Body of pancreas (tissue), 4 donors: ENCODE results near the gene ARRB1. TPM values are rescaled to one million over a fixed set of nuclear protein-coding genes. Genes with fewer than 3 reads are reported as not detected.

Experiments used
- ATAC-seq: fragments of 150-250 bp; one replicate; pipeline ENCODE4 v1.9.1; 2016
- DNase-seq, 4 donors: peaks; one replicate each; pipeline ENCODE4 v3.0.0-alpha.2; 2019
- H3K27ac ChIP-seq, 4 donors: fragments of 200-600 bp; sonication (generic); 1 replicate in 3 of 4; 2 replicates in 1 of 4; pipeline versions ENCODE4 v1.5.1 to v1.6.1; 2016 to 2019; ENCODE audit warnings: mild to moderate bottlenecking in 1 of 4, mixed read lengths in 1 of 4, moderate library complexity in 1 of 4
- H3K27me3 ChIP-seq, 2 donors: fragments of 200-600 bp; sonication (generic); one replicate each; pipeline ENCODE4 v1.6.0; 2016; ENCODE audit warnings: mild to moderate bottlenecking in 1 of 2
- H3K36me3 ChIP-seq, 2 donors: fragments of 200-600 bp; sonication (generic); replicated peaks in 1 of 2; 2 replicates each; pipeline ENCODE4 v1.5.1; 2016; ENCODE audit warnings: low read depth in 2 of 2; ENCODE audit not compliant: insufficient read depth in 1 of 2
- H3K4me1 ChIP-seq: fragments of 200-600 bp; sonication (generic); one replicate; pipeline ENCODE4 v1.6.0; 2016
- H3K4me3 ChIP-seq, 2 donors: fragments of 200-600 bp; sonication (generic); 1 replicate in 1 of 2; 2 replicates in 1 of 2; pipeline ENCODE4 v1.5.1; 2016 to 2019
- H3K9me3 ChIP-seq, 3 donors: fragments of 200-600 bp; sonication (generic); 1 replicate in 2 of 3; 2 replicates in 1 of 3; pipeline ENCODE4 v1.5.1; 2016
- POLR2A ChIP-seq, 3 donors: fragments of 450-650 bp; IDR thresholded peaks; one replicate each; pipeline ENCODE4 v1.6.1; 2016; ENCODE audit warnings: antibody characterized with exemption in 3 of 3, mild to moderate bottlenecking in 2 of 3
- WGBS, 2 donors: methylation state at CpG; one replicate each; pipeline ENCODE4 v1.1.5; 2017; 5-methylcytosine and 5-hydroxymethylcytosine counted together
- intact Hi-C: fragments of 100-400 bp; cut with DNase I; formaldehyde crosslinking; loops from one replicate; pipeline ENCODE4 v1.15.1; 2023
- total RNA-seq, 2 donors: library from RNA; depleted of rRNA; stranded (reverse); fragments of >200 nt; gene quantifications; one replicate each; pipeline ENCODE4 v1.1.0, GENCODE V29; 2016
- TF ChIP-seq, protein P1 (sequence below), 7 experiments: fragments of 450-650 bp in 4 of 7; fragments of 200-600 bp in 3 of 7; sonication (generic) in 3 of 7; IDR thresholded peaks; one replicate each; pipeline ENCODE4 v1.5.1; 2016 to 2019; ENCODE audit warnings: antibody characterized with exemption in 7 of 7

ARRB1 gene
- total RNA-seq, 2 donors from 2014 or later, result 41.0 to 54.1 TPM

DNA sequence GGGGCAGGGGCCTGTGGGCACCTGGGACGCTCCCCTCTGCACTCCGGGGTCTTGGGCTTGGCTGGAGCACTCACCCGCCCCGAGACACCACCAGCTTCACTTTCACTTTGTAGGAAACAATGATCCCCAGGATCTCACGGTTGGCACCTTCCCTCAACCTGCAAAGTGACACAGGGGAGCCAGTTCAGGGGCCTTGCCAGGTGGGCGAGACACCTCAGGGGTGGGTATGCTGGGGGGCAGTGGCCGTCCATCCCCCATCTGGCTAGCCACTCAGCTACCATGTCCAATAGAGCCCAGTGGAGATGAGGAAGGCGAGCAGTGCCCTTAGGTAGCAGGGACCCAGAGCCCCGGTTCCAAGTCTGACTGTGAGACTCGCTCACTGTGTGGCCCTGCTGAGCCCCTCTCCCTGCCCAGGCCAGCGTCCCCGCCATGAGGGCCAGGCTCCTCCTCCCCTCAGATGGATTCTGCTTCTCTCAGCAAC, 78.6 kb downstream of the ARRB1 start:
- intact Hi-C loops, result no loop called here
- peaks cover 0 to 10% of the 10 kb centered on the region in 2 donors for H3K36me3 ChIP-seq
- no peaks in the 10 kb centered on the region for H3K9me3 ChIP-seq
- 92 to 93% methylated on average over 9 to 12 of the region's 12 CpGs for WGBS, 2 donors
- no peak for ATAC-seq
- TF ChIP-seq, protein P1, sequence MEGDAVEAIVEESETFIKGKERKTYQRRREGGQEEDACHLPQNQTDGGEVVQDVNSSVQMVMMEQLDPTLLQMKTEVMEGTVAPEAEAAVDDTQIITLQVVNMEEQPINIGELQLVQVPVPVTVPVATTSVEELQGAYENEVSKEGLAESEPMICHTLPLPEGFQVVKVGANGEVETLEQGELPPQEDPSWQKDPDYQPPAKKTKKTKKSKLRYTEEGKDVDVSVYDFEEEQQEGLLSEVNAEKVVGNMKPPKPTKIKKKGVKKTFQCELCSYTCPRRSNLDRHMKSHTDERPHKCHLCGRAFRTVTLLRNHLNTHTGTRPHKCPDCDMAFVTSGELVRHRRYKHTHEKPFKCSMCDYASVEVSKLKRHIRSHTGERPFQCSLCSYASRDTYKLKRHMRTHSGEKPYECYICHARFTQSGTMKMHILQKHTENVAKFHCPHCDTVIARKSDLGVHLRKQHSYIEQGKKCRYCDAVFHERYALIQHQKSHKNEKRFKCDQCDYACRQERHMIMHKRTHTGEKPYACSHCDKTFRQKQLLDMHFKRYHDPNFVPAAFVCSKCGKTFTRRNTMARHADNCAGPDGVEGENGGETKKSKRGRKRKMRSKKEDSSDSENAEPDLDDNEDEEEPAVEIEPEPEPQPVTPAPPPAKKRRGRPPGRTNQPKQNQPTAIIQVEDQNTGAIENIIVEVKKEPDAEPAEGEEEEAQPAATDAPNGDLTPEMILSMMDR (IDR thresholded peaks at IDR 0.05), result no peak
- TF ChIP-seq POLR2A (IDR thresholded peaks at IDR 0.05), result no peak
- DNase-seq, result no peak
- no peak overlapping the region for H3K27ac ChIP-seq
- no peak overlapping the region for H3K4me3 ChIP-seq
- no peaks in the 10 kb centered on the region for H3K4me1 ChIP-seq
- H3K27me3 ChIP-seq, result no peaks in the 10 kb centered on the region

DNA sequence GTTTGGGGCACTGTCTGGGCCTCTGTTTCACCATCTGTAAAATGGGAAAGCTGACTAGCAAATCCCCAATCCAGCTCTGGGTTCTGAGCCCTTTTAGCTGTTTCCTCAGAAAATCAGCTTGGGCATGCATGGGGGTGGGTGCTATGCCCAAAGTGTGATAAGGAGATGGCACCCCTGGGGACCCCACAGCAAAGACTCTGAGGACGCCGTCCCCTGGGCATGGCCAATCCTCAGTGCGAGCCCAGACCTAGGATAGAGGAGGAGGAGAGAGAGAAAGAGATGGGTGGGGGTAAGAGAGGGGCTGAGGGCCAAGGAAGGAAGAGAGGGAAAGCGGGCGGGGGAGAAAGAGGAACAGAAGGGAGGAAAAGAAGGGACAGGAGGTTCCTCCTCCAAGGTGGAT, 79.1 kb downstream of the ARRB1 start:
- intact Hi-C loops, result no loop called here
- TF ChIP-seq, protein P1 (IDR thresholded peaks at IDR 0.05), result no peak
- no peak for TF ChIP-seq POLR2A (IDR thresholded peaks at IDR 0.05)
- WGBS, 2 donors, result 86 to 95% methylated on average over 5 of the region's 5 CpGs
- no peak for DNase-seq
- no peaks in the 10 kb centered on the region for H3K4me1 ChIP-seq
- H3K9me3 ChIP-seq, result no peaks in the 10 kb centered on the region
- peaks cover 0 to 6% of the 10 kb centered on the region in 2 donors for H3K36me3 ChIP-seq
- no peak for ATAC-seq
- no peak overlapping the region for H3K27ac ChIP-seq
- H3K4me3 ChIP-seq, result no peak overlapping the region
- no peaks in the 10 kb centered on the region for H3K27me3 ChIP-seq

DNA sequence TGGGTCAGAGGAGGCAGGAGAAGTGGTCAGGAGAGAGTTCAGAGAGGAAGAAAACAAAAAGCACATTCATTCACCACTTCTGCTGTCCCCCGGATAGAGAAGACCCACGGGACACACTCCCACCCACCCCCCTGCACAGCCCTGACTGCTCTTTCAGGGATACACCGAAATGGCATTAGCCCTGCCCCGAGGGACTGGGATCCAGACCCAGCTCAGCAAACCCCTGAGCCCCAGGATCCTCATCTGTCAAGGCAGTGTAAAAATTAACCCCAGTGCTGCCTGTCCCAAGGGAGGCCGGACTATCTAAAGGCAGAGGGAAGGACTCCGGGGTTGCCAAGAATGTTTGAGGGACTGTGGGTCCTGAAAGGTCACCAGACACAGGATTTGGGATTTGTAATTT, 79.7 kb downstream of the ARRB1 start:
- TF ChIP-seq, protein P1 (IDR thresholded peaks at IDR 0.05), result no peak
- TF ChIP-seq POLR2A (IDR thresholded peaks at IDR 0.05), result no peak
- peaks cover 0 to 6% of the 10 kb centered on the region in 2 donors for H3K36me3 ChIP-seq
- ATAC-seq (no peak), DNase-seq (no peak)
- WGBS, 2 donors, result 58 to 80% methylated on average over 5 to 6 of the region's 6 CpGs
- H3K4me1 ChIP-seq, result no peaks in the 10 kb centered on the region
- no peaks in the 10 kb centered on the region for H3K27me3 ChIP-seq
- no peaks in the 10 kb centered on the region for H3K9me3 ChIP-seq
- intact Hi-C loops, result no loop called here
- H3K4me3 ChIP-seq, result no peak overlapping the region
- no peak overlapping the region for H3K27ac ChIP-seq

DNA sequence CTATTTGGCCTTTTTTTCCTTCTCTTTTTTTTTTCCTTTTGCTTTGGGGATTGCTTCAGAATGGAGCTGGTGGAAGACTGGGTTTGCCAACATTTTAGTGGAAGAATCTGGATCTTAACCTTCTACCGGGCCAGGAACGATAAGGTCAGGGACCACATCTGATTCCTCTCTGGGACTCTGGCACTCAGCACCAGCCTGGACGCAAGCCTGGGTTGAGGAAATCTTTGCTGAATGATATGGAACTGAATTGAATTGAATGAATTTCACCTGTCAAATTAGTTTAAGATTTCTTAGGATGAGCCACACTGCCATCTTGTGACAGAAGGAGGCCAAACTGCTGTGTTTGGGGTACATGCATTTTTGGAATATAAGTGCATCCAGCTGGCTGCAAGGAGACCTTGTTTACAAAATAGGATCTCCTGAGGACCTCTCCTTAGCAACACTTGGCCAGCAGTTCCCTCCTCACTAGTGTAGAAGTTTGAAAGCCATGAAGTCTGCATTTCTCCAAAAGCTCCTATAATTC, 80.5 kb downstream of the ARRB1 start:
- Histone ChIP-seq H3K9me3 (no peaks in the 10 kb centered on the region), H3K4me1 (no peaks in the 10 kb centered on the region), H3K4me3 (no peak overlapping the region), H3K27me3 (no peaks in the 10 kb centered on the region), H3K36me3 (peaks cover 0 to 2% of the 10 kb centered on the region in 2 donors), H3K27ac (no peak overlapping the region)
- ATAC-seq (no peak), DNase-seq (no peak)
- WGBS, 2 donors, result 74 to 89% methylated on average over 3 of the region's 3 CpGs
- TF ChIP-seq, protein P1 (IDR thresholded peaks at IDR 0.05), result no peak
- no peak for TF ChIP-seq POLR2A (IDR thresholded peaks at IDR 0.05)
- intact Hi-C loops, result no loop called here

DNA sequence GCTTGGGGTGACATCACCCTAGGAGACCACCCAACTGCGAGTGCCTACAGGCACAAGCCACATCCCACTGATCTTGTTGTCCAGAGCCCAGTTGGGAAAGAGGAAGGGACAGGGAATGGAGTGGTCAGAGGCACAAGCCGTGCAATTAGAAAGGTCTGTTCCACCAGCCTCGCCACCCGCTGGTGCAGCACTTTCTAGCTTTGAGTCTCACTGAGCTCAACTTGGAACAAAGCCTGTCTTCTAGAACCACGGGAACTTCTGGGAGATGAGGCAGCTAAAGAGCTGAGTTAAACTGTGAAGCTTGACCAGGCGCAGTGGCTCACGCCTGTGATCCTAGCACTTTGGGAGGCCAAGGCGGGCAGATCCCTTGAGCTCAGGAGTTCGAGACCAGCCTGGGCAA, 81.6 kb downstream of the ARRB1 start:
- Histone ChIP-seq H3K4me3 (no peak overlapping the region), H3K4me1 (no peaks in the 10 kb centered on the region), H3K27me3 (no peaks in the 10 kb centered on the region), H3K36me3 (peaks cover 0 to 4% of the 10 kb centered on the region in 2 donors), H3K9me3 (no peaks in the 10 kb centered on the region), H3K27ac (no peak overlapping the region)
- ATAC-seq, result no peak
- 93 to 99% methylated on average over 9 of the region's 9 CpGs for WGBS, 2 donors
- no peak for TF ChIP-seq POLR2A (IDR thresholded peaks at IDR 0.05)
- TF ChIP-seq, protein P1 (IDR thresholded peaks at IDR 0.05), result no peak
- intact Hi-C loops, result no loop called here
- DNase-seq, result no peak
